OCI-LY1 (cell line): ENCODE measurements around the gene FBXO2.
"Not testable (repeated sequence)": the region's sequence is repeated elsewhere in the genome, so short reads cannot be mapped to it uniquely, and the experiment has no call there.

Experiments
- H2AFZ ChIP-seq: fragments of 200-600 bp; sonication (generic), shearing (Covaris generic); 2 replicates; pipeline ENCODE4 v1.6.0; 2014; ENCODE audit warnings: antibody characterized with exemption, mild to moderate bottlenecking, low read length
- H3F3A ChIP-seq: fragments of 200-600 bp; sonication (generic), shearing (Covaris generic); 2 replicates; pipeline ENCODE4 v1.6.0; 2014; ENCODE audit warnings: mild to moderate bottlenecking, antibody characterized with exemption, low read length, moderate library complexity; ENCODE audit not compliant: insufficient read depth
- H3K27ac ChIP-seq: fragments of 200-600 bp; sonication (generic); 2 replicates; pipeline ENCODE4 v1.5.1; 2014; ENCODE audit warnings: low read length, mixed run types, mild to moderate bottlenecking, low read depth; ENCODE audit not compliant: poor library complexity, severe bottlenecking
- H3K27me3 ChIP-seq: fragments of 200-600 bp; sonication (generic); 2 replicates; pipeline ENCODE4 v1.6.0; 2014; ENCODE audit warnings: antibody characterized with exemption, mild to moderate bottlenecking, low read length, moderate library complexity; ENCODE audit not compliant: insufficient read depth
- H3K36me3 ChIP-seq: fragments of 200-600 bp; sonication (generic); 2 replicates; pipeline ENCODE4 v1.6.1; 2014; ENCODE audit warnings: mild to moderate bottlenecking, antibody characterized with exemption, low read length, moderate library complexity, mixed read lengths; ENCODE audit not compliant: insufficient read depth
- H3K4me1 ChIP-seq: fragments of 200-600 bp; sonication (generic); 2 replicates; pipeline ENCODE4 v1.5.1; 2014; ENCODE audit warnings: mild to moderate bottlenecking, low read length, moderate library complexity; ENCODE audit not compliant: insufficient read depth, severe bottlenecking
- H3K4me2 ChIP-seq: fragments of 200-600 bp; sonication (generic), shearing (Covaris generic); 2 replicates; pipeline ENCODE4 v1.6.1; 2014; ENCODE audit warnings: low read length
- H3K4me3 ChIP-seq: fragments of 200-600 bp; sonication (generic); 2 replicates; pipeline ENCODE4 v1.5.1; 2014; ENCODE audit warnings: low read length, low read depth, mild to moderate bottlenecking, mixed read lengths; ENCODE audit not compliant: poor library complexity, severe bottlenecking
- H3K79me2 ChIP-seq: fragments of 200-600 bp; shearing (Covaris generic); 2 replicates; pipeline ENCODE4 v1.6.1; 2016; ENCODE audit warnings: mixed run types, low read length, mixed read lengths; ENCODE audit not compliant: insufficient read depth
- H3K9ac ChIP-seq: fragments of 200-600 bp; sonication (generic), shearing (Covaris generic); 2 replicates; pipeline ENCODE4 v1.6.1; 2014; ENCODE audit warnings: mild to moderate bottlenecking, low read length, mixed read lengths
- H3K9me2 ChIP-seq: fragments of 200-600 bp; sonication (generic), shearing (Covaris generic); 2 replicates; pipeline ENCODE4 v1.6.1; 2014; ENCODE audit warnings: low read depth, mild to moderate bottlenecking, low read length, mixed read lengths
- H3K9me3 ChIP-seq: fragments of 200-600 bp; shearing (Covaris generic); 2 replicates; pipeline ENCODE4 v1.6.1; 2014; ENCODE audit warnings: low read length, mixed read lengths
- H4K20me1 ChIP-seq: fragments of 200-600 bp; sonication (generic), shearing (Covaris generic); 2 replicates; pipeline ENCODE4 v1.6.0; 2016; ENCODE audit warnings: mild to moderate bottlenecking, low read length; ENCODE audit not compliant: insufficient read depth
- EZH2 ChIP-seq: fragments of 200-600 bp; sonication (generic), shearing (Covaris generic); IDR thresholded peaks from 2 replicates; pipeline ENCODE4 v1.8.0; 2017; ENCODE audit warnings: borderline replicate concordance, mixed run types, mild to moderate bottlenecking, antibody characterized with exemption, low read length, moderate library complexity, mixed read lengths
- TF ChIP-seq, protein P1 (sequence below): fragments of 200-600 bp; sonication (generic), shearing (Covaris generic); IDR thresholded peaks from 2 replicates; pipeline ENCODE4 v1.5.1; 2017; ENCODE audit warnings: mild to moderate bottlenecking, antibody characterized with exemption, low read length, moderate library complexity, mixed read lengths

Gene FBXO2

DNA sequence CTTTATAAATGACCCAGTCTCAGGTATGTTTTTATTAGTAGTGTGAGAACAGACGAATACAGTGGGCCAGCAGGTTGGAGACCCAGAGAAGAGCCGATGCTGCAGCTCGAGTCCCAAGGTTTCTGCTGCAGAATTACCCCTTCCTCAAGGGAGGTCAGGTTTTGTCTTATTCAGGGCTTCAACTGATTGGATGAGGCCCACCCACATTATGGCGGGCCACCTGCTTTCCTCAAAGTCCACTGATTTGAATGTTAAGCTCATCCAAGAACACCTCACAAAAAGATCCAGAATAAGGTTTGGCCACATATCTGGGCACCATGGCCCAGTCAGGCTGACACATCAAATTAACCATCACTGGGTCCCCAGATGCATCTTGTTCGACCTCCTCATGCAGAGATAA is 40.9 kb downstream of the FBXO2 start:
- TF ChIP-seq EZH2 = no peak
- TF ChIP-seq, protein P1, sequence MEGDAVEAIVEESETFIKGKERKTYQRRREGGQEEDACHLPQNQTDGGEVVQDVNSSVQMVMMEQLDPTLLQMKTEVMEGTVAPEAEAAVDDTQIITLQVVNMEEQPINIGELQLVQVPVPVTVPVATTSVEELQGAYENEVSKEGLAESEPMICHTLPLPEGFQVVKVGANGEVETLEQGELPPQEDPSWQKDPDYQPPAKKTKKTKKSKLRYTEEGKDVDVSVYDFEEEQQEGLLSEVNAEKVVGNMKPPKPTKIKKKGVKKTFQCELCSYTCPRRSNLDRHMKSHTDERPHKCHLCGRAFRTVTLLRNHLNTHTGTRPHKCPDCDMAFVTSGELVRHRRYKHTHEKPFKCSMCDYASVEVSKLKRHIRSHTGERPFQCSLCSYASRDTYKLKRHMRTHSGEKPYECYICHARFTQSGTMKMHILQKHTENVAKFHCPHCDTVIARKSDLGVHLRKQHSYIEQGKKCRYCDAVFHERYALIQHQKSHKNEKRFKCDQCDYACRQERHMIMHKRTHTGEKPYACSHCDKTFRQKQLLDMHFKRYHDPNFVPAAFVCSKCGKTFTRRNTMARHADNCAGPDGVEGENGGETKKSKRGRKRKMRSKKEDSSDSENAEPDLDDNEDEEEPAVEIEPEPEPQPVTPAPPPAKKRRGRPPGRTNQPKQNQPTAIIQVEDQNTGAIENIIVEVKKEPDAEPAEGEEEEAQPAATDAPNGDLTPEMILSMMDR = no peak
- H2AFZ ChIP-seq = no peak overlapping the region
- no peaks in the 10 kb centered on the region for H3K4me1 ChIP-seq
- H3K9me3 ChIP-seq = no peaks in the 10 kb centered on the region
- no peaks in the 10 kb centered on the region for H3K36me3 ChIP-seq
- no peak overlapping the region for H3K4me3 ChIP-seq
- H3K27me3 ChIP-seq = peaks cover 4% of the 10 kb centered on the region
- no peaks in the 10 kb centered on the region for H4K20me1 ChIP-seq
- H3F3A ChIP-seq = no peaks in the 10 kb centered on the region
- no peaks in the 10 kb centered on the region for H3K9me2 ChIP-seq
- H3K27ac ChIP-seq = no peak overlapping the region
- no peak overlapping the region for H3K9ac ChIP-seq
- no peak overlapping the region for H3K4me2 ChIP-seq
- H3K79me2 ChIP-seq = no peaks in the 10 kb centered on the region

DNA sequence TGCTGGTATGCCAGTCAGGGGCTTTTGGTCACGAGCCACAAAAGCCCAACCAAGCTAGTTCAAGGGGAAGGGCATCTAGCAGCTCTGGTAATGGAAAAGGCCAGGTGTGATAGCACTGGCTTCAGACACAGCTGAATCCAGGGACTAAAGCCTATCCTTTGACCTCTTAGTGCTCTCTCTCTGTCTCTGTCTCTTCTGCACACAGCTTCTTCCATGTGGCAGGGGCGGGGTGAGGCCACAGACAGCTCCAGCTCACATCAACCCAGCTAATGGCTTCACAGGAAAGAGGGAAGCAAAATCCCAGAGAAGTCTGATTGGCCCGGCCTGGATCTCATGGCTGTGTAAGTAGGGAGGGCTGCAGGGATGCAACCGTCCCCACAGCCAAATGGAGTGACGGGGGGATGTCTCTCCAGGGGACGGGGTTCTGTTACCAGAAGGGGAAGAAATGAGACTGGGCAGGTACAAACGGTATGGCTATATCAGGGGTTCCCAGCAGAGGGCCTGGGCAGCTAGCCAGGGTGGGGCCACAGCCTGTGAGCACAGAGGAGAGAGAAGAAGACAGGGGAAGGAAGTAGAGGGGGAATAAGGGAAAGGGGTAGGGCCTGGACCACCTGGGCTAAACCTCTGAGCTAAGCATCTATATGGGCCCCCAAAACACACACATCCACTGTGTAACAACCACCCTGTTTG is 42.4 kb downstream of the FBXO2 start:
- no peak for TF ChIP-seq EZH2
- TF ChIP-seq, protein P1 = no peak
- Histone ChIP-seq H3K27me3 (peaks cover 4% of the 10 kb centered on the region), H3K27ac (no peak overlapping the region)

DNA sequence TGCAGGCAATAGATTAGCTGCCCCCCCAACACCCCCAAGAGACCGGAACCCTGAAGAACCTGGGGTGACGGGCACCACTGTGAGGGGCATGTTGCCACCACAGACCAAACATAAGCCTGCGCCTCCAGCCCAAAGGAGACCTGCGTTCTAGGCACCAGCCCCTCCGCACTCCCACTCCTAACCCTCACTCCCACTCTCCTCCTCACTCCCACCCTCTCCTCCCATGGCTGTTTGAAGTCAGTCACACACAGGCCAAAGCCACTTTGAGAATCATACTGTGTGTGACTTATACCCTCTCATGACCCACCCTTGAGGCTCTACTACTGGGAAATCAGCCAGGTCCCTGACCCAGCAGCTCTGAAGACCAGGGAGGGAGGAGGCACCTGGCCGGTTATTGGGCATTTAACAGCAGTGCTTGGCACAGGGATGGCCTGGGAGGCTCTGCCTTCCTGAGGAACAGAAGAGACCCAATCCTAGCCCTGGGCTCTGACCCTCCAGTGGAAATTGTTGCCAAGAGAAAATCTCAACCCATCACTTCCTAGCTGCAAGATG is 43.5 kb downstream of the FBXO2 start:
- H3K27me3 ChIP-seq = no peaks in the 10 kb centered on the region; the same call in 1 of the 2 replicates
- H3K9me3 ChIP-seq = no peaks in the 10 kb centered on the region
- H3K4me1 ChIP-seq = no peaks in the 10 kb centered on the region
- no peak overlapping the region for H3K9ac ChIP-seq
- H3K4me3 ChIP-seq = no peak overlapping the region
- no peaks in the 10 kb centered on the region for H3F3A ChIP-seq
- H3K9me2 ChIP-seq = no peaks in the 10 kb centered on the region
- no peaks in the 10 kb centered on the region for H3K79me2 ChIP-seq
- no peak overlapping the region for H3K27ac ChIP-seq
- H4K20me1 ChIP-seq = no peaks in the 10 kb centered on the region
- H2AFZ ChIP-seq = no peak overlapping the region
- H3K4me2 ChIP-seq = no peak overlapping the region
- TF ChIP-seq EZH2 = no peak
- TF ChIP-seq, protein P1 = no peak
- H3K36me3 ChIP-seq = no peaks in the 10 kb centered on the region

More for the DNA sequence above, 42.4 kb downstream of the FBXO2 start:
- H3K9ac ChIP-seq = no peak overlapping the region
- no peaks in the 10 kb centered on the region for H3K9me2 ChIP-seq
- no peaks in the 10 kb centered on the region for H3K9me3 ChIP-seq
- no peak overlapping the region for H3K4me3 ChIP-seq
- H3K79me2 ChIP-seq = no peaks in the 10 kb centered on the region
- H3K4me1 ChIP-seq = no peaks in the 10 kb centered on the region
- H4K20me1 ChIP-seq = no peaks in the 10 kb centered on the region
- H3F3A ChIP-seq = no peaks in the 10 kb centered on the region
- H3K4me2 ChIP-seq = no peak overlapping the region
- H3K36me3 ChIP-seq = no peaks in the 10 kb centered on the region
- H2AFZ ChIP-seq = no peak overlapping the region

DNA sequence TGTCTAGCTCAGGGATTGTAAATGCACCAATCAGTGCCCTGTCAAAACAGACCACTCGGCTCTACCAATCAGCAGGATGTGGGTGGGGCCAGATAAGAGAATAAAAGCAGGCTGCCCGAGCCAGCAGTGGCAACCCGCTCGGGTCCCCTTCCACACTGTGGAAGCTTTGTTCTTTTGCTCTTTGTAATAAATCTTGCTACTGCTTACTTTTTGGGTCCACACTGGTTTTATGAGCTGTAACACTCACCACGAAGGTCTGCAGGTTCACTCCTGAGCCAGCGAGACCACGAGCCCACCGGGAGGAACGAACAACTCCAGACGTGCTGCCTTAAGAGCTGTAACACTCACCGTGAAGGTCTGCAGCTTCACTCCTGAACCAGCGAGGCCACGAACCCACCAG is 44.9 kb downstream of the FBXO2 start:
- H3K27me3 ChIP-seq, H3K9me3 ChIP-seq, H3K4me2 ChIP-seq, H3K79me2 ChIP-seq, H3F3A ChIP-seq, H3K27ac ChIP-seq, H3K4me3 ChIP-seq, H4K20me1 ChIP-seq, H3K4me1 ChIP-seq, H3K9me2 ChIP-seq, H3K36me3 ChIP-seq, H3K9ac ChIP-seq, H2AFZ ChIP-seq: not testable (repeated sequence)

DNA sequence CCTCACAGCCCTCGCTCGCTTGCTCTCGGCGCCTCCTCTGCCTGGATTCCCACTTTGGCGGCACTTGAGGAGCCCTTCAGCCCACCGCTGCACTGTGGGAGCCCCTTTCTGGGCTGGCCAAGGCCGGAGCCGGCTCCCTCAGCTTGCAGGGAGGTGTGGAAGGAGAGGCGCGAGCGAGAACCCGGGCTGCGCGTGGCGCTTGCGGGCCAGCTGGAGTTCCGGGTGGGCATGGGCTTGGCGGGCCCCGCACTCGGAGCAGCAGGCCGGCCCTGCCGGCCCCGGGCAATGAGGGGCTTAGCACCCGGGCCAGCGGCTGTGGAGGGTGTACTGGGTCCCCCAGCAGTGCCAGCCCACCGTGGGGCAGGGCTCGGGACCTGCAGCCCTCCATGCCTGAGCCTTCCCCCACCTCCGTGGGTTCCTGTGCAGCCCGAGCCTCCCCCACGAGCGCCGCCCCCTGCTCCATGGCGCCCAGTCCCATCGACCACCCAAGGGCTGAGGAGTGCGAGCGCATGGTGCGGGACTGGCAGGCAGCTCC is 45.6 kb downstream of the FBXO2 start:
- H3K27me3 ChIP-seq, H4K20me1 ChIP-seq, H3K9me3 ChIP-seq, H3K4me1 ChIP-seq, H3K79me2 ChIP-seq, H3K36me3 ChIP-seq, H3K9ac ChIP-seq, H3K9me2 ChIP-seq, H3F3A ChIP-seq, H3K4me2 ChIP-seq, H3K27ac ChIP-seq, H2AFZ ChIP-seq, H3K4me3 ChIP-seq: not testable (repeated sequence)
